ENCODE measurements around the gene GLYATL3. TPM values are rescaled to one million over a fixed set of nuclear protein-coding genes. Genes with fewer than 3 reads are reported as not detected.

The GLYATL3 gene
- polyA plus RNA-seq, 5 donors, result not detected

- DNase-seq, result no peak
These were observed 15.1 kb downstream of the GLYATL3 start for GRCh38 chr6:49514571-49515484.

- DNase-seq, result no peak
These were observed 15.9 kb downstream of the GLYATL3 start for GRCh38 chr6:49515485-49516146.

- DNase-seq, result no peak
These were observed 16.4 kb downstream of the GLYATL3 start for GRCh38 chr6:49516147-49516505.

- DNase-seq, result no peak
These were observed 18.2 kb downstream of the GLYATL3 start for GRCh38 chr6:49517919-49518318.

GRCh38 chr6:49519660-49520059 lies 19.9 kb downstream of the GLYATL3 start:
- DNase-seq, result no peak

GRCh38 chr6:49522710-49523593 lies 23.2 kb downstream of the GLYATL3 start:
- DNase-seq, result no peak

GRCh38 chr6:49523901-49524300 lies 24.2 kb downstream of the GLYATL3 start:
- DNase-seq, result no peak

GRCh38 chr6:49524541-49524940 lies 24.8 kb downstream of the GLYATL3 start:
- DNase-seq, result no peak

- DNase-seq, result no peak
These were observed 26.9 kb downstream of the GLYATL3 start for GRCh38 chr6:49526598-49526997.

- DNase-seq, result no peak
These were observed 27.6 kb downstream of the GLYATL3 start for GRCh38 chr6:49527320-49527719.

- no peak for DNase-seq
These were observed 28.8 kb downstream of the GLYATL3 start for GRCh38 chr6:49528571-49528970.

- DNase-seq, result no peak
These were observed 30.5 kb downstream of the GLYATL3 start for GRCh38 chr6:49530141-49530776.

- peak; percentile 38 to 47 for DNase-seq
These were observed 32.2 kb downstream of the GLYATL3 start for GRCh38 chr6:49531774-49532569.

GRCh38 chr6:49535795-49536194 lies 36.1 kb downstream of the GLYATL3 start:
- DNase-seq, result no peak

- DNase-seq, result no peak
These were observed 39.4 kb downstream of the GLYATL3 start for GRCh38 chr6:49539102-49539501.

- no peak for DNase-seq
These were observed 40.9 kb downstream of the GLYATL3 start for GRCh38 chr6:49540614-49541013.

GRCh38 chr6:49541210-49541724 lies 41.5 kb downstream of the GLYATL3 start:
- DNase-seq, result no peak

GRCh38 chr6:49541936-49542335 lies 42.2 kb downstream of the GLYATL3 start:
- DNase-seq, result no peak

GRCh38 chr6:49543087-49543858 lies 43.5 kb downstream of the GLYATL3 start:
- no peak for DNase-seq

- no peak for DNase-seq
These were observed 46.6 kb downstream of the GLYATL3 start for GRCh38 chr6:49546331-49546730.
